ENCODE results near the gene NCDN. TPM values are rescaled to one million over a fixed set of nuclear protein-coding genes. Genes with fewer than 3 reads are reported as not detected.
A peak's percentile ranks its signal among the peaks of the same experiment; 100 is the strongest.
"Not testable (repeated sequence)": the region's sequence is repeated elsewhere in the genome, so short reads cannot be mapped to it uniquely, and the experiment has no call there.

NCDN gene
- total RNA-seq, 1 donor from 2014 or later, result 10.6 TPM

GRCh38 chr1:35569936-35570335 lies 12.3 kb downstream of the NCDN start:
- no peak for ATAC-seq

GRCh38 chr1:35570589-35571137 lies 13.1 kb downstream of the NCDN start:
- no peak for ATAC-seq

- no peak for ATAC-seq
These were observed 13.7 kb downstream of the NCDN start for GRCh38 chr1:35571263-35571662.

GRCh38 chr1:35572296-35572695 lies 14.7 kb downstream of the NCDN start:
- peak; percentile 19 for ATAC-seq

- ATAC-seq, result peak; percentile 38
These were observed 15.9 kb downstream of the NCDN start, which contains the start of gene TFAP2E for GRCh38 chr1:35573198-35574124. Gene TFAP2E (plus strand): TSS chr1:35573314. CDS start chr1:35573578, 264 bp downstream.

- ATAC-seq, result no peak
These were observed 16.6 kb downstream of the NCDN start for GRCh38 chr1:35574125-35574654.

GRCh38 chr1:35574655-35575415 lies 17.2 kb downstream of the NCDN start:
- peak; percentile 17 for ATAC-seq

- no peak for ATAC-seq
These were observed 17.9 kb downstream of the NCDN start for GRCh38 chr1:35575416-35575958.

GRCh38 chr1:35576061-35576765 lies 18.6 kb downstream of the NCDN start:
- ATAC-seq, result no peak

GRCh38 chr1:35576766-35577070 lies 19.1 kb downstream of the NCDN start:
- not testable (repeated sequence) for ATAC-seq

- peak; percentile 58 for ATAC-seq
These were observed 19.7 kb downstream of the NCDN start for GRCh38 chr1:35577071-35577998.

- no peak for ATAC-seq
These were observed 23.4 kb downstream of the NCDN start for GRCh38 chr1:35580949-35581388.

- not testable (repeated sequence) for ATAC-seq
These were observed 24.0 kb downstream of the NCDN start for GRCh38 chr1:35581621-35582020.

- no peak for ATAC-seq
These were observed 27.7 kb downstream of the NCDN start for GRCh38 chr1:35585281-35585680.

GRCh38 chr1:35585805-35586204 lies 28.2 kb downstream of the NCDN start:
- ATAC-seq, result not testable (repeated sequence)

- ATAC-seq, result no peak
These were observed 29.2 kb downstream of the NCDN start for GRCh38 chr1:35586808-35587207.

- ATAC-seq, result no peak
These were observed 30.1 kb downstream of the NCDN start for GRCh38 chr1:35587736-35588135.

- no peak for ATAC-seq
These were observed 30.8 kb downstream of the NCDN start for GRCh38 chr1:35588197-35588910.

- no peak for ATAC-seq
These were observed 32.2 kb downstream of the NCDN start for GRCh38 chr1:35589516-35590427.
